Fibroblast of skin of left biceps (primary cell): ENCODE results near the gene CIZ1.
"Not testable (repeated sequence)": the region's sequence is repeated elsewhere in the genome, so short reads cannot be mapped to it uniquely, and the experiment has no call there.

Experiments
- DNase-seq, 2 experiments: peaks; one replicate each; pipeline ENCODE4 v3.0.0-alpha.2; 2013; ENCODE audit warnings: low read depth in 2 of 2

The CIZ1 gene, protein sequence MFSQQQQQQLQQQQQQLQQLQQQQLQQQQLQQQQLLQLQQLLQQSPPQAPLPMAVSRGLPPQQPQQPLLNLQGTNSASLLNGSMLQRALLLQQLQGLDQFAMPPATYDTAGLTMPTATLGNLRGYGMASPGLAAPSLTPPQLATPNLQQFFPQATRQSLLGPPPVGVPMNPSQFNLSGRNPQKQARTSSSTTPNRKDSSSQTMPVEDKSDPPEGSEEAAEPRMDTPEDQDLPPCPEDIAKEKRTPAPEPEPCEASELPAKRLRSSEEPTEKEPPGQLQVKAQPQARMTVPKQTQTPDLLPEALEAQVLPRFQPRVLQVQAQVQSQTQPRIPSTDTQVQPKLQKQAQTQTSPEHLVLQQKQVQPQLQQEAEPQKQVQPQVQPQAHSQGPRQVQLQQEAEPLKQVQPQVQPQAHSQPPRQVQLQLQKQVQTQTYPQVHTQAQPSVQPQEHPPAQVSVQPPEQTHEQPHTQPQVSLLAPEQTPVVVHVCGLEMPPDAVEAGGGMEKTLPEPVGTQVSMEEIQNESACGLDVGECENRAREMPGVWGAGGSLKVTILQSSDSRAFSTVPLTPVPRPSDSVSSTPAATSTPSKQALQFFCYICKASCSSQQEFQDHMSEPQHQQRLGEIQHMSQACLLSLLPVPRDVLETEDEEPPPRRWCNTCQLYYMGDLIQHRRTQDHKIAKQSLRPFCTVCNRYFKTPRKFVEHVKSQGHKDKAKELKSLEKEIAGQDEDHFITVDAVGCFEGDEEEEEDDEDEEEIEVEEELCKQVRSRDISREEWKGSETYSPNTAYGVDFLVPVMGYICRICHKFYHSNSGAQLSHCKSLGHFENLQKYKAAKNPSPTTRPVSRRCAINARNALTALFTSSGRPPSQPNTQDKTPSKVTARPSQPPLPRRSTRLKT

DNA sequence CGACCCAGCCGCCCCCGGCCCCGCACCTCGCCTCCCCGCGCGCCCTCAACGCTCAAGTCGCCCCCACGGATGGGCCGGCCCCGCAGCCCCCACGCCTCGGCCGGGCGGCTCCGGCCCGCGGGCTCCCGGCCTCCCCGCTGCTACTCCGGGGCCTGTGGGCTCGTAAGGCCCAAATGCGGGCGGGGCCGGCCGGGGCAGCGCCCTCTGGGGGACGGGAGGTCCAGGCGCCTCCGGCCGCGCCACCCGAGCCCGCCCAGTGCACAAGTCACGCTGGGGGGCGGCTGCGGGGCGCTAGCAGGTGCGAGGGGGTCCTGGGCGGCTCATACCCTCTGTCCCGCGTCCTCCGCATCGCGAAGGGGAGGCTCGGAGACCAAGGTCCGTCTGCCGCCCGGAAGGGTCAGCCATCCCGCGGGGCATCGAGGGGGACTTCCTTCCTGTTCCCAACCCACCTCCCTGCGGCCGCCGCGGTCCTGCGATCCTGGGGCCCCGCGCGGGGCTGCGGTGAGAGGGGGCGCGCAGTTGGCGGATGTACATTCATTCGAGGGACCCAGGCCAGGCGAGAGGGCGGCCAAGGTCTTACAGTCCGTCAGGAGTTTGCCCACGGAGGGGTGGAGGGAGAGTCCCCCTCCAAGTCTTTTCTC is at the start of gene CIZ1:
Gene CIZ1, minus strand, starts transcription at position 167 of the 641 bp plus-strand sequence. CDS start 715 bp downstream, outside the sequence.
- DNase-seq = peak in 1 of 2 experiments; percentile 43

DNA sequence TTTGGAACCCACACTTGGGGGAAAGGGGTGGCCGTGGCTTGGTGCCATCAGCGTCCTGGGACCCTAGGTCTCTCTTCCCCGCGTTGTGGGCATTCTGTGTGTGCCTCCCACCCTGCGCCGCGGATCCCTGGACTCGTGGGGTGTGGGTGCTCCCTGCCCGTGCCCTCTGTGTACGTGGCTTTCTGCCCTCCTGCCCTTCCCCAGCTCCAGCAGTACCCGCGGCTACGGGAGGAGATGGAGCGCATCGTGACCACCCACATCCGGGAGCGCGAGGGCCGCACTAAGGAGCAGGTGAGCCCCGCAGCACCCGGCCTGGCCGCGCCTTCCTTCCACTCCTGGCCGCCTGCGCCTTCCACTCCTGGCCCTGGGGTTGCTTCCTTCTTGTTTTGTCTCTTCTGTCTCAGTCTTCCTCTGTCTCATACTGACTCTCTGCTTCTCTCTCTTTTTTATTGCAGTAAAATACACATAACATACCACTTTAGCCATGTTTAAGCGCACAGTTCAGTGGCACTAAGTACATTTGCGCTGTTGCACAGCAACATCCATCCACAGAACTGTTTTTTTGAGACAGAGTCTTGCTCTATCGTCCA is 42.5 kb upstream of the CIZ1 start:
- DNase-seq = no peak

DNA sequence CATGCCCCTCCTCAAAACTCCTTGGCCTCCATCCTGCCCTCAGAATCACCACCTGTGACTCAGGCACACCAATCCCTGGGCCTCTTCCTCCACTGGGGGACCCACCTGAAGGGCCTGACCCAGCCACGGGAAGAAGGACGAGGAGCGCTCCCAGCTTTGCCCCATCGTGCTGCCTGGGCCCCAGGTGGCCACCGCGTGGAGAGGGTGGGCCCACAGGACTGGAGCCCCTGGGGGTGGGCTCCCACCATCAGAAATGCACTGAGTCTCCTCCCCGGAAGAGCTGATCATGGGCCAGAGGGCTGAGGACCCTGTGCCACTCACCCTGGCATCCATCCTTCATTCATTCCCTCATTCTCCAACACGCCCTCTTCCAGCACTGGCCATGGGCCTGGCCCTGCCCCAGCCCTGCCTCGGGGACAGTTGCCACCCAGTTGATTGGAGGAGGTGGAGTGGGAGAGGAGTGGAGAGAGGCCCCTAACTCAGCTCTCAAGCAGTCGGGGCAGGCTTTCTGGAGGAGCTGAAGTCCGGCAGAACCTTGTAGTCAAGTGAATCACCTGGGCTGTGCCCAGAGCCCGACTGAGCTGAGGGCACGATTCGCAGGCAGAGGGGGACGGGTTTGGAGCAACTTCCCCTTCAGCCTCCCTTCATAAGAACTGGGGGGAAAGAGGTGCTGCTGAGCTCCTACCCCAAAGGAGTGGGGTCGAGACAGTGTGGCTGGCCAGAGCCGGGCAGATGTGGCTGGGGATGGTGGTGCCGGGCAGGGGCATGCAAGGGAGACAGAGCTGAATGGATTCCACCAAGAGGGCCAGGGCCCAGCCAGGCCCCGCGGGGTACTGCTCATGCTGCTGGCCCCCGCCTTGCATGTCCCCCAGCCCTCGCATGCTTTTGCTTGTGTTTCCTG is 41.4 kb upstream of the CIZ1 start:
- no peak for DNase-seq

DNA sequence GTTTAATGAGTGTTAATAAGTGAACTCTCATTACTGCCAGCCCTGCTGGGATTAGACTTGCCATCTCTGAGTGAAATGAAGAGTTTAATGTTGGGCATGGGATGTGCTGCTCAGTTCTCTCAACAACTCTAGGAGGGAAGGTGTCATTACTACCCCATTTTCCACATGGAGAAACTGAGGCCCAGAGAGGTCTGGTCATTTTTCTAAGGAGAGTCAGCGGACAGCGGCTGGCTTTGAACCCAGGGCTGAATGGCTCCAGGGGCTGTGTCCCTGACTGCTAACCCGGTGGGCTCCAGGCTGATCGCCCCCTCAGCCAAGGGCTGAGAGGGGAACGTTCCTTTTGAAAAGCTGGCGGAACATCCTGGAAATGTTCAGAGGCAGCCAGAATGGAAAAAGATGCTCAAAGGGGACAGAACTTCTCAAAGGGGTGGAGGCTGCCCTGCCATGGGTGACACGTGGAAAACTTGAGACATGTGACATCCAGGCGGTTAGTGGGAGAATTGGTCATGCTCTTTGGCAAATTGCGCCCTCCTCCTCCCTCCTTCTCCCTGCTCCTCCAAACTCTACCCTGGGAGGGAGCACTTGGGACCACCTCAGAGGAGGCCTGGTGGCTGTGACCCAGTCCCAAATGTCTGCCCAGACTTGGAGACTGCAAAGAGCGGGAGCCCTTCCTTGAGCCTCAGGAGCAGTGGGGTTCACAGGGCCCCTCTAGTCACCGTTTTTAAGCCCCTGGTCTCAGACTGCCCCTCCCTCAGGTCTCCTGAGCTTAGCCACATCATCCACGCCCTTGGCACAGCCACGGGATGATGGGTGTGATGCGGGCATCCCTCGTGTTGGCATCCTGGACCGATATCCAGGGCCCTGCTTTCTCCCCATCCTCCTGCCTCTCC is 40.5 kb upstream of the CIZ1 start:
- DNase-seq = no peak

DNA sequence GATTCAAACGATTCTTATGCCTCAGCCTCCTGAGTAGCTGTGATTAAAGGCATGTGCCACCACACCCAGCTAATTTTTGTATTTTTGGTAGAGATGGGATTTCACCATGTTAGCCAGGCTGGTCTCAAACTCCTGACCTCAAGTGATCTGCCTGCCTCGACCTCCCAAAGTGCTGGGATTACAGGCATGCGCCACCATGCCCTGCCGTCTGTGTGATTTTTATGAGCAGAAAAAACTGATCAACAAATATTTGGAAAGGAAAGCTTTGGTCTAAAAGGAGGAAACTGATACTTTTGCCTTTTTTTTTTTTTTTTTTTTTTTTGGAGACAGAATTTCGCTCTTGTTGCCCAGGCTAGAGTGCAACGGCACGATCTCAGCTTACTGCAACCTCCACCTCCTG is 39.5 kb upstream of the CIZ1 start:
- DNase-seq = not testable (repeated sequence)

DNA sequence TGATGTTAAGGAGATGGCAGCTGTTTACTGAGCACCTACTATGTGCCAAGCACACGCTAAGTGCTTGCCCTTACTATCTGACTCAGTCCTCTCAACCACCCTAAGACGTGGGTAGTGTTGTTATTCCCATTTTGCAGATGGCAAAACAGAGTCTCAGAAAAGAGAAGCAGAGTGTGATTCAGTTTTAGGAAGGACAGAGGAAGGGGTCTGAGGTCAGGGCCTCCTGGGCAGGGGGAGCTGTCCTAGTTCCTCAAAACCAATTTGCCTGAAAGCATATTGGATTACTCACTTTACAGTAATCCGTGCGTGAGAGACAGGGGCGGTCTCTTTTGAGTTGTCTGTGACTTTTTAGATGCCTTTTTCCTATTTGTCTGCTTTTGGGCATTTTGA is 35.0 kb upstream of the CIZ1 start:
- no peak for DNase-seq

DNA sequence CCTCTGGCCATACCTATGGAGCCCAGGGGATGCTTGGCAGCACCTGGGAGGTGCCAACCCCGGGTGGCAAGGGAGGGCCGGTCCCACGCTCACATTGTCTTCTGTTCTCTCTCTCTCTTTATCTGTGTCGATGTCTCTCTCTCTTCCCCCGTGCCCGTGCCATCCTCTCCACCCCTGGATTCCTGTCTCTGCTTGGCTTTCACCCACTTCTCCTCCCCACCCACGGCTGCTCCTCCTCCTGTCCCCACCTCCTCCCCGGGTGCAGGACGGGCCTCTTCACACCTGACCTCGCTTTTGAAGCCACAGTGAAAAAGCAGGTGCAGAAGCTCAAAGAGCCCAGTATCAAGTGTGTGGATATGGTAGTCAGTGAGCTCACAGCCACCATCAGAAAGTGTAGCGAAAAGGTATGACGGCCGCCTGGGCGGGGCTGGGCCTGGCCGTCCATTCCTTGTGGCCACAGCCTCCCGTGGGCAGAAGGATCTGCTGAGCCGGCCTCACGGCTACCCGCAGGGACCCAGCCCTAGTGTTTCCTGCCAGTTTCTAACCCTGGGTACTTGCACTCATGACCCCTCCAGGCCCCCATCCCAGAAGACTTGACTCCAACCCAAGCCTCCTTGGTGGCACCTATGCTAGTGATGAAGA is 34.5 kb upstream of the CIZ1 start:
- DNase-seq = no peak

DNA sequence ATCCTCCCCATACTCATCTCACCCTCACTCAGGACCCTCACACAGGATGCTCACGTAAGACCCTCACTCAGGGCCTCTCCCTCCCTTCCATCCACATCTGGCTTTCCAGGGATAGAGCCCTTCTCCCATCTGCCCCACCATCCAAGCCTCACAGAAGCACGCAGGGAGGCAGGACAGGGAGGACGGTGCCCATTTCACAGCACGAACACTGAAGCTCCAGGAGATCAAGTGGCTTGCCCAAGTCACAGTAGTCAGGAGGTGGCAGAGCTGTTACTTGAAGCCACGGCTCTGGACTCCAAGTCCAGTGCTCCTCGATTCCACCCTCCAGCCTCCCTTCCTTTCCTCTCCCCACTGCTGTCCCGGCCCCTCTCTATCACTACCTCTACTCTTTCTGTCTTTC is 33.5 kb upstream of the CIZ1 start:
- DNase-seq = no peak

DNA sequence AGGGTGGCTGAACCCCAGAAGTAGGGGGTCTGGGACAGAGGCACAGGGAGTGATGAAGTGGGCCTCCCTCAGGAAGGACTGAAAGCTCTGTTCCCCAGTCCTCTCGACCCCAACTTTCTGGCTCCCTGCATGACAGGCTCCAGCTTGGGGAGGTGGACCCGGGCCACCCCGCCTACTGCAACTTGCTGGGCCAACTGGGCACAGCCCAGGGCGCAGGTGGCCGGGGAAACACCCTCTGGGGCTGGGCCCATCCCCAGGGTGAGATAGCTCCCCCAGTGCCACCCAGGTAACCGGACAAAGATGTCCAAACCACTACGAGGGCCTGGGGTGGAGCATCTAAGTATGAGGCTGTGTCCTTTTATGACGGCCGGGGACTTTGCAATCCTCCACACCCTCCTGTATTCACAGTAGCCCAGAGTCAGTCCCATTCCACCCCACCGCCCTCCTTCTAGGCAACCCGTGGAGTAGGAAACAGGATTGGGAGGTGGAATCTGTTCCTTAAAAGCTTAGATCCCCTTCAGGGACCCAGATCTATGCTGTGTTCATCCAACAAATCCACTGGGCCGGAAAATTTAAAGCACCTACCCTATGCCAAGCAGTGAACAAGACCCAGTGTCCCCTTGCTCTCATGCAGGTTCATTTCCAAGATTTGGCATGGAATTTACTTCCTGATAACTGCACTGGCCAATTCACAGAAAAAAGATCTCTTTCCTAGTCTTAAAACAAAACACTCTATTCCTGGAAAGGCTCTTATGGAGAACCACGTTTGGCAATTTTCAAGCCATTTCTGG is 31.7 kb upstream of the CIZ1 start:
- no peak for DNase-seq

DNA sequence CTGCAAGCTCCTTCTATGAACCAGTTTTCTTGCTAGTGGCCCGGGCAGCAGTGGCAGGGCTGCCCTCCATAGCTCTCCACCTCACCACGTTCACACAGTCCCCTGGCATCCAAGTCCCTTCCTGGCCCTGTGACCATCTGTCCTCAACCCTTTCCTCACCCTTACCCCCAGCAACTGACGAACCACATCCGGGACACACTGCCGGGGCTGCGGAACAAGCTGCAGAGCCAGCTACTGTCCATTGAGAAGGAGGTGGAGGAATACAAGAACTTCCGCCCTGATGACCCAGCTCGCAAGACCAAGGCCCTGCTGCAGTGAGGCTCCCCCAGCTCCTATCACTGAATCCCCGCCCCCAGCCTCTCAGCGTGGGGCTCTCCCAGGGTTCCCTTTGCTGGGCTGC is 30.7 kb upstream of the CIZ1 start:
- DNase-seq = no peak

DNA sequence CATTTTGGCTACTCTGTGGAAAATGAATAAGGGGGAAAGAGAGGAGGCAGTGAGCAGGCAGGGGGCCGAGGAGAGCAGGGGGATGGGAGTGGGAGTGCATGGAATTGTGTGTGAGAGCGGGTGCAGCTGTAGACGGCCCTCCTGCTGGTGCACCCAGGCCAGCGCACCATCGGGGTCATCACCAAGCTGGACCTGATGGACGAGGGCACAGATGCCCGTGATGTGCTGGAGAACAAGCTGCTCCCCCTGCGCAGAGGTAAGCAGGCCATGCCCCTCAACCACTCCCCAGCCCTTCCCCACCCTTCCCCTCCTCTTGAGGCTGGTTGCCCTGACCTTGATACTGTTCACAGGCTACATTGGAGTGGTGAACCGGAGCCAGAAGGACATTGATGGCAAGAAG is 28.5 kb upstream of the CIZ1 start:
- no peak for DNase-seq

DNA sequence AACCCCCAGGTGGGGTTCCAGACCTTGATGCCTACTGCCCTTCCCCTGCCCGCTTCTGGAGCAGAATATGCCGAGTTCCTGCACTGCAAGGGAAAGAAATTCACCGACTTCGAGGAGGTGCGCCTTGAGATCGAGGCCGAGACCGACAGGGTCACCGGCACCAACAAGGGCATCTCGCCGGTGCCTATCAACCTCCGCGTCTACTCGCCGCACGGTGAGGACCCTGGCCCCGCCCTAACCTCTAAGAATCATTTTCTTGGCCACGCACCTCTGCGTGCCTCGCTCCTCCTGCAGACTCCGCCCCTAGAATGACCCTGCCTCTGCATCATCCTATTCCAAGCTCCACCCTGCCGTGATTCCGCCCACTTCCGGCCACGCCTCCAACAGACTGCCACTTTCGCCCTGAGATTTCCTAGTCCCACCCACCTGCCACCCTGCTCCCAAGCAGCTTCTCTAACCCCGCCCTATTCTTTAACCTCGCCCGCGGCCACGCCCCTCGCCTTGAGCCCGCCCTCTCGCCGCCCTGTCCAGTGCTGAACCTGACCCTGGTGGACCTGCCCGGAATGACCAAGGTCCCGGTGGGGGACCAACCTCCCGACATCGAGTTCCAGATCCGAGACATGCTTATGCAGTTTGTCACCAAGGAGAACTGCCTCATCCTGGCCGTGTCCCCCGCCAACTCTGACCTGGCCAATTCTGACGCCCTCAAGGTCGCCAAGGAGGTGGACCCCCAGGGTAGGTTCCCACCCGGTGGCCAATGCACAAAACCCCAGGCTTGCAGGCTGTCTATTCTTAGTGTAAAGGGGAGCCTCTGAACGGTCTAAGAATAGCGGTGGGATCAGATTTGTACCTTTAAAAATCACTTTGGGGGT is 27.4 kb upstream of the CIZ1 start:
- no peak for DNase-seq

DNA sequence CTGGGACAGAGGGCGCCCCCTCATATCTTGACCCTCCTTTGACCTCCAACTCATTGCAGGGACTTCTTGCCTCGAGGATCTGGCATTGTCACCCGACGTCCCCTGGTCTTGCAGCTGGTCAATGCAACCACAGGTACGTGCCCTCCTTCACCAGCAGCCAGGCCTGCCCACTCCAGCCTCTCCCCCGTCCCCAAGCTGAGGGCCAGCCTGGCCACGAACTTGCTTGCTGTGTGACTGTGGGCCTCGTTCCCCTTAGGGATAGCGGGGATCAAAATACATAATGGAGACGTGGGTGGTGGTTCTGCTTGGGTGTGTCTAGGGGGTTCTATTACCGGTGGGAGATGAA is 26.8 kb upstream of the CIZ1 start:
- DNase-seq = no peak

DNA sequence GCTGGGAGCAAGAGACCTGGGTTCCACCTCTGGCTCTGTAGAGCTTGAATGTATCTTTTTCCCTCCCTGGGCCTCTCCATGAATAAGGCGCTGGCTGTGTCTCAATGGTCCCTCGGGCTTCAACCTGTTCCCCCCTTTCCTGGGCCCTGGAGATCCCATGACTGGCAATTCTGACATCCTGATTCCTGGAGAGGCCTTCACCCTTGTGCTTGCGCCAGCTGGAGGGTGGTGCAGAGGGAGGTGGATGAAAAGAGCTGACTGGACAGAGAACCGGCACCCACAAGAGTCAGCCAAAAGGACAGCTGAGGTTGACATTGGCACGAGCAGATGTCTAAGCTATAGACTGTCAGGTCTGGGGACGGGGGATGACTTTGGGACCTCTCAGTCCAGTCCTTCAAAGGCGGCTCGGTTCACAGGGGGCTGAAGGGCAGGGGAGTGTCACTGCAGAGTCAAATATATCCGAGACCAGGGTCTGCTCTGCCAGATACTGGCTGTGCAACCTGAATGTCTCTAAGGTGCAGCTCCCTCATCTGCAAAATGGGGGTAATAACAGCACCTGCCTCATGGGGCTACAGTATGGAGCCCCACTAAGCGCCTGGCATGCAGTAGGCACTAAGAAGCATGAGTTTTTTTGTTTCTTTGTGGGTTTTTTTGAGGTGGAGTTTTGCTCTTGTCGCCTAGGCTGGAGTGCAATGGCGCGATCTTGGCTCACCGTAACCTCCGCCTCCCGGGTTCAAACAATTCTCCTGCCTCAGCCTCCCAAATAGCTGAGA is 25.6 kb upstream of the CIZ1 start:
- DNase-seq = no peak

DNA sequence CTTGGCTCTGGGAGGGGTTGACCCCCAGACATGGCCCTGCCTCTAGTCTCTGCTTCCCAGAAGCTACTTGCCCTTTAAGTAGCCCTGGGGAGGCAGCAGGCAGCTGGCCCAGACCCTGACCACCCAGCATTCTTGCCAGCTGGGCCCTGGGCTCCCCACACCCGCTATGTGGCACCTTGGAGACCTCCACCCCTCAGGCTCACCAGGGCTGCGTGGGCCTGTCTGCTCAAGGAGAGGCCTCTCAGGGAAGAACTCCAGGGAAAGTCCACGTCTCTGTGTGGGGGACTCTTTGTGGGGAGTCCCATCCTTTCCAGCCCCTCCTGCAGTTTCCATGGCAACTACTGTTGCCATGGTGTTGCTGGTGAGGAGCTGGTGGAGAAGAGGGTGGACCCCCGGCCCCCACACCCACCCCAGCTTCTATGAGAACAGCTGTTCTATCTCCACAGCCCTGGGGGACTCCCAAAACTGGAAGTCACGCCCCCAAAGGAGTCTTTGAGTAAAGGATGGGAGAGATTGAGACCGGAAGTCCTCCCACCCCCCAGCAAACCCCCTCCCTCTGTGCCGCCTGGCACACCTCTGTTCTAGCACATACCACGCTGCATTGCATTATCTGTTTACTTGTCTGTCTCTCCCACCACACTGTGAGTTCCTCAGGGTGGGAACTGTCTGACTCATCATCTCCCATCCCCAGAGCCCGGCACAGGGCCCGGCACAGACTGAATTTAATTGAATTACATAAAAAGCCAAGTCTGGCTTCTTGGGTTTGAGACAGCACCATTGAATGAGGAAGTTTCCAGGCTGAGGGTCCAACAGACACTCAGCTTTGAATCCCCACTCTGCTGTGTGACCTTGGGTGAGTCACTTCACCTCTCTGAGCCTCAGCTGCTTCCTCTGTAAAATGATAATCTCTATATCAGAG is 24.4 kb upstream of the CIZ1 start:
- peak; percentile 65 to 67 for DNase-seq
